ENCODE measurements around the gene STK11IP. TPM values are rescaled to one million over a fixed set of nuclear protein-coding genes. Genes with fewer than 3 reads are reported as not detected.

Gene STK11IP, protein sequence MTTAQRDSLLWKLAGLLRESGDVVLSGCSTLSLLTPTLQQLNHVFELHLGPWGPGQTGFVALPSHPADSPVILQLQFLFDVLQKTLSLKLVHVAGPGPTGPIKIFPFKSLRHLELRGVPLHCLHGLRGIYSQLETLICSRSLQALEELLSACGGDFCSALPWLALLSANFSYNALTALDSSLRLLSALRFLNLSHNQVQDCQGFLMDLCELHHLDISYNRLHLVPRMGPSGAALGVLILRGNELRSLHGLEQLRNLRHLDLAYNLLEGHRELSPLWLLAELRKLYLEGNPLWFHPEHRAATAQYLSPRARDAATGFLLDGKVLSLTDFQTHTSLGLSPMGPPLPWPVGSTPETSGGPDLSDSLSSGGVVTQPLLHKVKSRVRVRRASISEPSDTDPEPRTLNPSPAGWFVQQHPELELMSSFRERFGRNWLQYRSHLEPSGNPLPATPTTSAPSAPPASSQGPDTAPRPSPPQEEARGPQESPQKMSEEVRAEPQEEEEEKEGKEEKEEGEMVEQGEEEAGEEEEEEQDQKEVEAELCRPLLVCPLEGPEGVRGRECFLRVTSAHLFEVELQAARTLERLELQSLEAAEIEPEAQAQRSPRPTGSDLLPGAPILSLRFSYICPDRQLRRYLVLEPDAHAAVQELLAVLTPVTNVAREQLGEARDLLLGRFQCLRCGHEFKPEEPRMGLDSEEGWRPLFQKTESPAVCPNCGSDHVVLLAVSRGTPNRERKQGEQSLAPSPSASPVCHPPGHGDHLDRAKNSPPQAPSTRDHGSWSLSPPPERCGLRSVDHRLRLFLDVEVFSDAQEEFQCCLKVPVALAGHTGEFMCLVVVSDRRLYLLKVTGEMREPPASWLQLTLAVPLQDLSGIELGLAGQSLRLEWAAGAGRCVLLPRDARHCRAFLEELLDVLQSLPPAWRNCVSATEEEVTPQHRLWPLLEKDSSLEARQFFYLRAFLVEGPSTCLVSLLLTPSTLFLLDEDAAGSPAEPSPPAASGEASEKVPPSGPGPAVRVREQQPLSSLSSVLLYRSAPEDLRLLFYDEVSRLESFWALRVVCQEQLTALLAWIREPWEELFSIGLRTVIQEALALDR
- 10 to 100 TPM; 28.4 to 31.4 TPM for total RNA-seq

DNA sequence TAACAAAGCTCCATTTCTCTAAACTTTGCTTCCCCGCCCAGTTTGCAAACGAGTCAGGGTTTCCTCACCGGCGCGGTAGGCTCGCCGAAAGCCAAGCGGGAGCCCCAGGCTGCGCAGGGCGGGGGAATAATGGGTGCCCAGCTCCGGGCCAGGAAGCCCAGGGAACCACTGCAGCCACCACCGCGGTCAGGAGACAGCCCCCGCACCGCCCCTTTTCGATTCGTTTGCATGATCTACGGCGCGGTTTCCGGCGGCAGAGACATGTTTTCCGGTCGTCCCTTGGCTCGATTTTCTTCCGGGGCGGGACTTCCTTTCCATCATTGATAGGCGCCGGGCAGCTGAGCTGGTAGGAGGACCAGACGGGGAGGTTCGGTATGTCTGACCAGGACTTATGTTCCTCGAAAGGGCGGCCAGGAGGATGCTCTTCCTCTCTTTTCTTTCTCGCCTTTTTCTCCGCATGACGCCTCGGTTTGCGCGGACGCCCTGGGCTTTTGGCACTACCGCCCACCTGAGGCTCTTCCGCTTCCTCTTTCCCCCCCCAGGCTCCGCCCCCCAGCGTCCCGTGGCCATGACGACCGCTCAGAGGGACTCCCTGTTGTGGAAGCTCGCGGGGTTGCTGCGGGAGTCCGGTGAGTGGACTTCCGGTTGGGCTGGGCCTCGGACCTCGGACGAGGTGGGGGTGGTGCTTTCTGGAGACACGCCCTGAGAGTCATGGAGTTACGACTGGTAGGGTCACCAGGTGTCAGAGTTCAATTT is at the start of gene STK11IP:
Gene STK11IP (plus strand): TSS at position 306 of the 756 bp plus-strand sequence. CDS start 263 bp downstream, at position 569.
- peak within 1 kb of the TSS; percentile 95 for H3K4me3 Mint-ChIP-seq

DNA sequence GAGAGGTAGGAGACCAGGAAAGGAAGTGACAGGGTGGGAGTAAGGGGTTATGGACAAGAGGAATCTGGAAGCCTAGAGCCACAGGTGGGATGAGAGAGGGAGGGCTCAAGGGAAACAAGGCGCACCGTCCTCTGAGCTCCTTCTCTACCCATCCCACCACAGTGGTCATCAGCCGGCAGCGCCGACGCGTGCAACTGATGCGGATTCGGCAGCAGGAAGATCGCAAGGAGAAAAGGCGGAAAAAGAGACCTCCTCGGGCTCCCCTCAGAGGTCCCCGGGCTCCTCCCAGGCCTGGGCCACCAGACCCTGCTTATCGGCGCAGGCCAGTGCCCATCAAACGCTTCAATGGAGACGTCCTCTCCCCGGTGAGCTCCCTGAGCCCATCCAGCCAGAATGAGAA is 48.7 kb upstream of the STK11IP start:
- no peaks in the 10 kb centered on the region for H3K36me3 Mint-ChIP-seq (ENCODE audit: low read depth)
- H3K27ac Mint-ChIP-seq = no peak overlapping the region
- H3K9me3 Mint-ChIP-seq = no peaks in the 10 kb centered on the region
- H3K27me3 Mint-ChIP-seq = peaks cover 21% of the 10 kb centered on the region
- H3K4me1 Mint-ChIP-seq = peaks cover 11% of the 10 kb centered on the region
- no peak overlapping the region for H3K4me3 Mint-ChIP-seq
- no peak for ATAC-seq (replicated peaks)

More for the DNA sequence above, at the start of gene STK11IP:
- H3K27me3 Mint-ChIP-seq = peaks cover 9% of the 10 kb centered on the region
- peaks cover 23% of the 10 kb centered on the region for H3K36me3 Mint-ChIP-seq (ENCODE audit: low read depth)
- ATAC-seq (replicated peaks) = peak; percentile 94
- H3K4me1 Mint-ChIP-seq = peaks cover 9% of the 10 kb centered on the region
- no peaks in the 10 kb centered on the region for H3K9me3 Mint-ChIP-seq
- H3K27ac Mint-ChIP-seq = peak within 1 kb of the TSS; percentile 95

DNA sequence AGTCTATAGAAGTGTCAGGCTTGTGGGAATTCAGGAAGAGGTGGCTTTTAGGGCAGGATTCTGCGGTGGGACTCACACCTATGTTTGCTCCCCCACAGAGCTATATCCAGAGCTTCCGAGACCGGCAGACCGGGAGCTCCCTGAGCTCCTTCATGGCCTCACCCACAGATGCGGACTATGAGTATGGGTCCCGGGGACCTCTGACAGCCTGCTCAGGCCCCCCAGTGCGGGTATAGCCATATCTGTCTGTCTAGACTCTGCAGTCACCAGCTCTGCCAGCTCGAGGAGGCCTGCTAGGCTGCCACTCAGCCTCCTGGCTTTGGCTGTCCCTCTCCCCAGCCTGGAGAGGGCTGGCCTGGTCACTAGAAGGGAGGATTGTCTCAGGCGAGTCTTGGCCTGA is 48.0 kb upstream of the STK11IP start:
- Mint-ChIP-seq H3K27me3 (peaks cover 24% of the 10 kb centered on the region), H3K4me1 (peaks cover 10% of the 10 kb centered on the region), H3K27ac (no peak overlapping the region), H3K36me3 (ENCODE audit: low read depth) (no peaks in the 10 kb centered on the region), H3K9me3 (no peaks in the 10 kb centered on the region), H3K4me3 (no peak overlapping the region)
- no peak for ATAC-seq (replicated peaks)

DNA sequence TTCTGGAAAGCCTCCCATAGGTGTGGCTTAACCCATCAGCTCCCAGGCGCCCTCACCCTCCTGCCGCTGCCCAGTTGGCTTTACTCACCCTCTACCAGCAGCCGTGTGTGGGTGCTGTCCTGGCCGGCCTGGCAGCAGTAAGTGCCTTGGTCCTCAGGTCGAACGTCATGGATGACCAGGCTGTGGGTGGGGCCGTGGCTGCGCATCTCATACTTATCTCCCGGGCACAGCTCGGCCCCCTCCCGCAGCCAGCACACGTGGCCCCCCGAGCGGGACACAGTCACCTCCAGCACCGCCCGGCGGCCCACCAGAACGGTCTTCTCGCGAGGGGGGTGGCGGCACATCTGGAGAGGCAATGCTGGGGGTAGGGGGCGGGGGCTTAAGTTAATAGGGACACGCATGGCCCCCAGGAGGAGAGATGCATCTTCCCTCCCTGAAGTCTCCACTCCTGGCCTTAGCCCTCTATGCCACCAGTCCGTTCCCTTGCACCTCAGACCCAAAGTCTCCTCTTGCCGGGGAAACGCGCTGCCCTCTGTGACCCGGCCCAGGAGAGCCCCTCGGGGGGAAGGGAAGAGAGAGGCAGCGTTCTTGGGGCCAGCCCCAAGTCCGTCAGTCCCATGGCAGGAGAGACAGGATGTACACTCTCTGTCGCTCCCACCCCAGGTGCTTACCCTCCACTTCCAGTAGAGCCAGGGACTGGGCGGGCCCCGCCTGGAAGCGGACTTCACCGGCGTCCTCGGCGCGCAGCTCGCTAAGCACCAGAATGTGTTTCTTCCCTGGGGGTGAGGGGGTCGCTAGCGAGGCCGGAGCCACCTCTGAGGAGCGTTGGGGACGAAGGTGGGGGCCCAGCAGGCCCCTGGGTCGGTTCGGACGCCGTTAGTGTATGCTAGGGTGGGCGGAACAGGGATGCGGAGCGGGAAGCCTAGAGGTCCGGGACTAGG is 45.9 kb upstream of the STK11IP start:
- H3K4me3 Mint-ChIP-seq = peak overlapping the region; percentile 75
- no peaks in the 10 kb centered on the region for H3K36me3 Mint-ChIP-seq (ENCODE audit: low read depth)
- peaks cover 5% of the 10 kb centered on the region for H3K4me1 Mint-ChIP-seq
- H3K9me3 Mint-ChIP-seq = no peaks in the 10 kb centered on the region
- peak; percentile 33 for ATAC-seq (replicated peaks)
- H3K27me3 Mint-ChIP-seq = peaks cover 26% of the 10 kb centered on the region
- no peak overlapping the region for H3K27ac Mint-ChIP-seq

- peak overlapping the region; percentile 75 for H3K4me3 Mint-ChIP-seq
- H3K4me1 Mint-ChIP-seq = peaks cover 5% of the 10 kb centered on the region
- no peak overlapping the region for H3K27ac Mint-ChIP-seq
- ATAC-seq (replicated peaks) = peak; percentile 94
- peaks cover 28% of the 10 kb centered on the region for H3K27me3 Mint-ChIP-seq
- H3K9me3 Mint-ChIP-seq = no peaks in the 10 kb centered on the region
- no peaks in the 10 kb centered on the region for H3K36me3 Mint-ChIP-seq (ENCODE audit: low read depth)
Observed at GRCh38 chr2:219552382-219553167, 45.1 kb upstream of the STK11IP start.

GRCh38 chr2:219553168-219553417 is 44.6 kb upstream of the STK11IP start:
- Mint-ChIP-seq H3K36me3 (ENCODE audit: low read depth) (no peaks in the 10 kb centered on the region), H3K9me3 (no peaks in the 10 kb centered on the region), H3K27me3 (peaks cover 28% of the 10 kb centered on the region), H3K4me1 (peaks cover 5% of the 10 kb centered on the region), H3K4me3 (peak overlapping the region; percentile 75), H3K27ac (no peak overlapping the region)
- ATAC-seq (replicated peaks) = no peak

- Mint-ChIP-seq H3K36me3 (ENCODE audit: low read depth) (no peaks in the 10 kb centered on the region), H3K27ac (no peak overlapping the region), H3K4me3 (peak overlapping the region; percentile 75), H3K27me3 (peaks cover 24% of the 10 kb centered on the region), H3K4me1 (peaks cover 5% of the 10 kb centered on the region), H3K9me3 (no peaks in the 10 kb centered on the region)
- ATAC-seq (replicated peaks) = no peak
Observed at GRCh38 chr2:219553463-219553963, 44.1 kb upstream of the STK11IP start.

DNA sequence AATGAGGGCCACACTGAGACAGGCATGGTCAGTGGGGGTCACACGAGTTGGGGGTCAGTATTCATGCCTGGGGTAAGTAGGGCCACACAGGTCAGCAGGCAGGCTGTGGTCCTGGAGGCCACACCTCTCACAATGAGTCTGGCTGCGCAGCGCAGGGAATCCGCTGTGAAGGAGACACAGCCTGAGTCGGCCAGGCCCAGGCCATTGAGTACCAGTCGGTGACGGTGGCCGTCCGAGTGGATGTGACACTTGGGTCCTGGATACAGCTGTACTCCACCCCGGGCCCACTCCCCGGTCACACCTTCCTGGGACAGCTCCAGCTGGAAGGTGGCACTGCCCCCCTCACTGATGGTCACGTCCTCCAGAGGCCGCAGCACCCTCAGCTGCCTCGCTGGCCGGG is 43.3 kb upstream of the STK11IP start:
- Mint-ChIP-seq H3K9me3 (no peaks in the 10 kb centered on the region), H3K27me3 (peaks cover 23% of the 10 kb centered on the region), H3K4me3 (no peak overlapping the region), H3K4me1 (peaks cover 5% of the 10 kb centered on the region), H3K27ac (no peak overlapping the region), H3K36me3 (ENCODE audit: low read depth) (no peaks in the 10 kb centered on the region)
- no peak for ATAC-seq (replicated peaks)

DNA sequence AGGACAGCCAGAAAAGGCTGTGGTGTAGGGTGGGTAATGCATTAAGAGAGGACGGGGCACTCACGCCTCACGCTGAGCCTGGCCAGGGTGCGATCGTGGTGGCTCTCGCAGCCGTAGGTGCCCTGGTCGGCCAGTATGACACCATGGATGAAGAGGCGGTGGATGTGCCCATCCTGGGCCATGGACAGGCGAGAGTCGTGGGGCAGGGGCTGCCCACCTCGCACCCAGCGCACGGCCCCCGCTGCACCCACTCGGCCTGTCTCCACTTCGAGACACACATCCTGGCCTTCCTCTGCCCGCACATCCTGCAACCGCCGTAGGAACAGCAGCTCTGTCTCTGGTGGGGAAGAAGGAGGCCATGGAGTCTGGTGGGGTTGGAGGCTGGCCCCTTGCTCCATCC is 41.7 kb upstream of the STK11IP start:
- ATAC-seq (replicated peaks) = no peak
- H3K4me1 Mint-ChIP-seq = peaks cover 2% of the 10 kb centered on the region
- H3K9me3 Mint-ChIP-seq = no peaks in the 10 kb centered on the region
- no peak overlapping the region for H3K4me3 Mint-ChIP-seq
- no peak overlapping the region for H3K27ac Mint-ChIP-seq
- peaks cover 28% of the 10 kb centered on the region for H3K27me3 Mint-ChIP-seq
- no peaks in the 10 kb centered on the region for H3K36me3 Mint-ChIP-seq (ENCODE audit: low read depth)

GRCh38 chr2:219556413-219556812 is 41.2 kb upstream of the STK11IP start:
- no peak for ATAC-seq (replicated peaks)
- Mint-ChIP-seq H3K27ac (no peak overlapping the region), H3K4me3 (no peak overlapping the region), H3K9me3 (no peaks in the 10 kb centered on the region), H3K36me3 (ENCODE audit: low read depth) (no peaks in the 10 kb centered on the region), H3K4me1 (no peaks in the 10 kb centered on the region), H3K27me3 (peaks cover 26% of the 10 kb centered on the region)

DNA sequence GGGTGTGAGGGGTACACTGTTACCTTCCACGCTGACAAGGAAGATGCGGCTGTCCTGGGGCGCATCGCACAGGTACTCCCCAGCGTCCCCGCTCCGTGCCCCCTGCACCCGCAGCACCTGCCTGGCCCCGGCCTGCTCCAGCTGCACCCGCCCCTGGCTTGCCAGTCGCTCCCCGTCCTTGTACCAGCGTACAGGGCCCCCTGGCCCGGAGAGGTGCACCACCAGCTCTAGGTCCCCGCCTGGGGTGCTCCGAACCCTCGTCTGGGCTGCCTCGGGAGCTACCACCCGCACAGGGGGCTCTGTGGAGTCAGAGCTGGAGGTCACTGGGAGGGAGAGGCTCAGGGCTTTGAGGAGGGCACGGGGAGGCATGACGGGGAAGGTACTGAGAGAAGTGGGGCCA is 40.3 kb upstream of the STK11IP start:
- ATAC-seq (replicated peaks) = no peak
- peaks cover 22% of the 10 kb centered on the region for H3K27me3 Mint-ChIP-seq
- no peaks in the 10 kb centered on the region for H3K4me1 Mint-ChIP-seq
- no peaks in the 10 kb centered on the region for H3K36me3 Mint-ChIP-seq (ENCODE audit: low read depth)
- no peak overlapping the region for H3K27ac Mint-ChIP-seq
- no peak overlapping the region for H3K4me3 Mint-ChIP-seq
- H3K9me3 Mint-ChIP-seq = no peaks in the 10 kb centered on the region

- Mint-ChIP-seq H3K27ac (no peak overlapping the region), H3K4me3 (no peak overlapping the region), H3K27me3 (peaks cover 25% of the 10 kb centered on the region), H3K4me1 (no peaks in the 10 kb centered on the region), H3K36me3 (ENCODE audit: low read depth) (no peaks in the 10 kb centered on the region), H3K9me3 (no peaks in the 10 kb centered on the region)
- no peak for ATAC-seq (replicated peaks)
Observed at GRCh38 chr2:219557791-219558785, 39.6 kb upstream of the STK11IP start.

Measured in activated T-helper 17 cell treated with anti-CD3 and anti-CD28 coated beads, Interleukin-2, amount 50 U/mL, for 72 hours (primary cell).